NCI-H1694 (cell line): ENCODE results near the gene ITGA2.

ENCODE experiments used
- DNase-seq: peaks from one replicate; lab custom pipeline; 2025; lab: John Stamatoyannopoulos, UW

The ITGA2 gene

DNA sequence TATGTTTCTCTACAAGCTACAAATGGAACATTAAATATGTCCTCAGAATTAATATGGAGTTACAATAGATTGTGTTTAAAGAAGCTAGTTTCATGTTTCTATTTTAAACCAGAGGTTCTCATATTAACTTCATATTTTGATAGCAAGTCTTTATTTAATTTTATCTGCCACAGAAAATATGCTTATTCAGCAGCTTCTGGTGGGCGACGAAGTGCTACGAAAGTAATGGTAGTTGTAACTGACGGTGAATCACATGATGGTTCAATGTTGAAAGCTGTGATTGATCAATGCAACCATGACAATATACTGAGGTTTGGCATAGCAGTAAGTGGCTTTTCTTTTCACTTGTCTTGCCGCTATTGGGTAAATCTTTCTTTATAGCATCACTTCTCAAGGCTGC is 66.2 kb downstream of the ITGA2 start:
- DNase-seq, result no peak

DNA sequence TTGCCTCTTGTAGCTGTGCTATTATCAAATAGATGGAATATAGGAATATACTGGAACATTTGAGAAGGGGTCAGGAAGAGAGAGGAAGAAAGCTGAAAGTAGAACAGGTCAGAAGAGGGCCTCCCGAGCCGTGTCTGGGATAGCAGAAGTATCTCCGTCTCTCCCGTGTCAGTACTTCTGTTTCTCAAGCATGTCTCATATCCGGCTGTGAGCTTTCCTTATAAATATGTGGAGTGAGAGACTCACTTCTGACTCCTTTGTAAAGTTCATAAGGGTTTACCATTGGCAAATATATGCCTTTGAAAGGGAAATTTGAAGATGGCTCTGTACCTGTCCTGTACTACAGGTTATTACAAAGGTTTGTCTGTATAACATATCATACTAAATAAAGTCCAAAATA is 70.1 kb downstream of the ITGA2 start:
- DNase-seq, result no peak

DNA sequence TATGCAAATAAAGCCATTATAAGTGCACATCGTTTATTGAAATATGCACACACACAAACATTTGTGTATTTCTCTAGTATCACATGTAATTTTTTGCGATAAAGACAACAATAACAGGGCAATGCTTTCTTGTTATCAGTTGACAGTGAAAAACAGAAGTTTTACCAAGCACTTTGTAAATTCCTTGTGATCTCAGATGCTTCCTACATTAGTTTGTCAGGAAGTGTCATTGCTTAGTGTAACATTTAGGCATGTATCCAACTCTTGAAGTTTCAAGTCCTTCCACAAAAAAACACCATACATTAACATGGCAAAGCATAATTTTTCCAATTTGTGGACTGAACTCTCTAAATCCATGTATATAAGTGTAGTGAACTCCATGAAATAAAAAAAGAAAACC is 74.0 kb downstream of the ITGA2 start:
- DNase-seq, result no peak

DNA sequence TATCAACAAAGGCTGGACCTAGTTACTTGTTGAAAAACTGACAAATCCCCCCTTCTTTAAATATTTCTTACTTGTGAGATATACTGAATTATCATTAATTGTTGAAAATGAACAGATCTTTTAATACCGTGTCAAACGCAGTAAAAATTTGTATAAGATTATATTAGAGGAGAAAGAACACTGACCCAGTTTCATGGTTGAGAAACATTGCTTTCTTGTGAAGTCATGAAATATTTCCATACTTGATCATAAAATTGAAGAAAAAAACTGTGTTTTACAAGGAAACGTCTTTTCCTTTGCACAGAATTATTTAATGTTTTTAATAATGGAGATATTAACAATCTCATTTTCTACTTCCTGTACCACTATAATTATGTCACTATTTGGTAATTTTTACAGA is 74.6 kb downstream of the ITGA2 start:
- no peak for DNase-seq

DNA sequence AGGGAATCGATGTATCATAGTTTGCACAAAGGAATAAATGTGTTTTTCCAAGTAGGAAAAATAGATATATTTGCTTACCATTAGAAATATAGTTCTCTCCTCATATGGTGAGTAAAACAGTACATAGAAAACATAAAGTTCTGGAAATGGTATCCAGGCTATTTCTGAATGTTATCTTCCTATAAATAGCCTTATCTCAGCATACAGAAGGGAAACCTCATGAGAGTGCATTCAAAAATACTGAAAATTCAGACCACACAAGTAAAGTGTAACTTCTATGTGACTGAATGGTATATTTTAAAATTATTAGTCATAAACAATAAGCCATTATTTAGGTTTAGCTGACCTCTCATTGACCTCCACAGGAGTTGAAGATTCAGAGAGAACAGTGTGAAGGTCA is 76.9 kb downstream of the ITGA2 start:
- no peak for DNase-seq

DNA sequence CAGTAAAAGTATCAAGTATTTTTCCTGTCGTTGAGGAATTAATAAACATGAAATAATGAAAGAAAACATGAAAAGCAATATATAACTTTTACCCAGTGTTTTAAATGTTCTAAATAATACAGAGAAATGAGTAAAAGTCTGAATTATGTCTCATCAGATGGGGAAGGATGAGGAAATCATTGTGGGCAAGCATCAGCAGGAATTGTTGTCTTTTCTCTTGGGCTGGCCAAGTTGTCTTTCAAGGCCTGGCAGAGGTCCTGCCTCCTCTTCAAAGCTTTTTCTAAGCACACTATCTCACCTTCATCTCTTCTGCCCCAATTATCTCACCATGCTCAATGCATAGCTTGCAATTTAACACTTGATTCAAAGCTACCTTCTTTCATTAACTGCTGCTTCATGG is 78.5 kb downstream of the ITGA2 start:
- DNase-seq, result no peak

DNA sequence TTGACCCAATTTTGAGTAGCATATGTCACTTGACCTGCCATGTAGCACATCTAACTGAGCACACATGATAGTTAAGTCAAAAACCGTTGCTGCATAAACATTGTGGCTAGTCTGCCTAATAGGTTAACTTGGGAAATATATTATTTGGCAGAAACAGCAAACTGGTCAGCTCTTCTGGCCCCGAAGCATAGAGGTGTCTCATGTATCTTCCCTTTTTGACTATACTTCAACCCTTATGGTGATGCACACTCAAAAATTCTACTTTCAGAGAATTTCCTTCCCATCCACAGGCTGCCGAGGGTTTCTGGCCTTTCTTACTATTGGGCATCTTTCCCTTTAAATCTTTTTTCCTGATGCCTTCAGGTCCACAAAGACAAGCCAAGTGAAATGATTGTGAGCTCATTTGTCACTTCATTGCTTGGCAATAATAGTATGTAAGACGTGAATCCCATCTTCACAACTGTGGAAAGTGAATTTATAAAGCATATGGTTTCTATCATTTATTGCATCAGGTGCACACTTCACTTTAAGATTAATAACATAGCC is 79.2 kb downstream of the ITGA2 start:
- DNase-seq, result no peak

DNA sequence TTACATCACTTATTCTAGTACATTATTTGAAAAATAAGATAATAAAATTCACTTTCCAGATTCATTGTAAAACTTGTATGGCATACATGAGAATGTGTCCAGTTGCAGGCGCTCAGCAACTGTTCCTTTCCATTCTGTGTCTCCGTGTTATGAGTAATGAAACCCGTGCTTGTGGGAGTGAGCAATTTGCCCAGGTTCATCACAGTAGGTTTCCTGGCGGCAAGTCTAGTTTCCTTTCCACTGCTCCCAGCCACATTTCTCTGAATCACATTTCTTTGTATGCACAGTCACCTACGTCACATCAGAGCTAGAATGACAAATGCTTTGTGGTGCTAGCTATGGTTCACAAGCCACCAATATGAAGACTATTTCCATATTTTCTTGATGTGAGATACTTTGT is 80.5 kb downstream of the ITGA2 start:
- no peak for DNase-seq

DNA sequence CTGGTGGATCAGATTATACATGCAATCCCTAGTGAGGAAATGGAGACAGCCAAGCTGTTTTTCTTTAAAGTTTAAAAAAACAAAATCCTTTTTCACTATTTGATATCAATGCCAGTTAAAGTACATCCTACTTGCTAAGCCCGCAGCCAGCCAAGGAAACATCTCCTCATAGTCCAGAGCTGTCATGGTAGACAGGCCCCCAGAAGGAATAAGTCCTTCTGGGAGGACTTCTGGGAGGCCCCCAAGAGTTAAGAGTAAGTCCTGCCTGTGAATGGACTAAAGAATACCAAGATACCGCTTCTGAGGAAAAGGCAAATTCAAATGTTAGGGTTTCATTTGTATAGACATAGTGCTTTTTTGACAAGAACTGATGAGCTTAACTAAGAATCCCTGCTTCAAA is 82.1 kb downstream of the ITGA2 start:
- DNase-seq, result no peak

DNA sequence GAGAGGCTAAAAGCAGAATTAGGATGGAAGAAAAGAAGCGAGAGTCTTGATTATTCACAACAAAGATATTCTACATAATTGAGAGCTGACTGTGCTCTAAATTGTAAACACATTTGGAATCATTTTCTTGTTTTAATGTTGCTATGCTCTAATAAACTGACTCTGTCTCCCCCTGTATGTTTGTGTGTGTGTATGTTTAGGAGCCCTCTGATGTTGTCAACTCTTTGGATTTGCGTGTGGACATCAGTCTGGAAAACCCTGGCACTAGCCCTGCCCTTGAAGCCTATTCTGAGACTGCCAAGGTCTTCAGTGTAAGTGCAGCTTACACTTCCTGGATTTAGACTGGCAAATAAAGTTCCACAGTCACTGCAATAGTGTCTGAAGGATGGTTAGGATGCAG is 82.6 kb downstream of the ITGA2 start:
- no peak for DNase-seq

DNA sequence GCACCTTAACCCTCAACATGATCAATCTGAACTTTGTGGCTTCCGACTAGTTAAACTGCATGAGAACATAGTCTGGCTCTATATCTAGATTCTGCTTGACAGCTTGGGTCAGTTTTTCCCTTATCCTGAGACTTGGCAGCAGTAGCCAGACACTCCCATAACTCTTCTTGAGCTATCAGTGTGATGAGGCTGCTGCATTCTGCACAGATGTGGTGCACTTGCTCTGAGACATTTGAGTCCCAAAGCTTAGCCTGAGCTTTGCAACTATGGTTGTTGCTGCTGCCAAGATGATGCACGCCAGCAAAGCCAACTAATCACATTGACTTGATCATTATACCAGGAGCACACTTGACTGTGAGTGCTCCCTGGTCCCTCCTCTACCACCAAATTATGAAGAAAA is 84.2 kb downstream of the ITGA2 start:
- DNase-seq, result no peak

DNA sequence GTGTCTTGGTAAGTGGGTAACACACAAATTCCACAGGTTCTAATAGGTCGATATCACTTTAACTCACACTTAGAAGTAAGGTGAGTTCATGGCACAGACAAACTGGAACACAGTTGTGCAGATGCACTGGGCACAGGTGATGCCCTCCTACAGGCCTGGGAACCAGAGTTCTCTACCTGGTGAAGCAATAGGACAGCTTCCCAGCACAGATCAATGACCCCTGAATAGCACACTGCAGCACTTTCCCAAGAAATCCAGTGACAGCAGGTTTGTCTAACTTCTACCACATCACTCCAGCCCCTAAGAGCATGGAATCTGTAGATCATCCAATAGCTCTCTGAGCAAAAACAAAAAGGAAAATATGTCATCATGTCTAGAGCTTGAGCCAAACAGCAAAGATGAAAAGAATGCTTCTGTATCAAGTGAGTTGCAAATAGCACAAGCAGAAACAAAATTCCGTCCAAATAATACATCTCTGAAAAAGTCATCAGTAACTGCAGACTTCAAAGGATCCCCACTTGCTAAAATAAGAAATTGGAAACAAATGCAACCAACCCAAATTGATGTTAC is 86.9 kb downstream of the ITGA2 start:
- DNase-seq, result no peak

DNA sequence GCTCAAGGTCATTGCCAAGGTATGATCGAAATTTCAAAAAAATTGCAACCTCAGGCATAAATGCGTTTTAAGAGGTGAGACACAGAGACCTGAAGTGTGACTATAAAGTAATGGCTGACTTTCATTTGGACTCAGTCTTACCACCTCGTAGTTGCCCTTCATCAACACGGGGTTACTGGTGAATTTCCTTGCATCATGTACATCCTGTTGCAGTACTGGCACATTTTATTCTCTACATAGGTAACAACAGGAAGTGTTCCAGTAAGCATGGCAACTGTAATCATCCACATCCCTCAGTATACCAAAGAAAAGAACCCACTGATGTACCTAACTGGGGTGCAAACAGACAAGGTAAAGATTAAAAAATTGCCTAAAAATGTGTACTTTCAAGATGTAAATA is 91.1 kb downstream of the ITGA2 start:
- DNase-seq, result no peak

DNA sequence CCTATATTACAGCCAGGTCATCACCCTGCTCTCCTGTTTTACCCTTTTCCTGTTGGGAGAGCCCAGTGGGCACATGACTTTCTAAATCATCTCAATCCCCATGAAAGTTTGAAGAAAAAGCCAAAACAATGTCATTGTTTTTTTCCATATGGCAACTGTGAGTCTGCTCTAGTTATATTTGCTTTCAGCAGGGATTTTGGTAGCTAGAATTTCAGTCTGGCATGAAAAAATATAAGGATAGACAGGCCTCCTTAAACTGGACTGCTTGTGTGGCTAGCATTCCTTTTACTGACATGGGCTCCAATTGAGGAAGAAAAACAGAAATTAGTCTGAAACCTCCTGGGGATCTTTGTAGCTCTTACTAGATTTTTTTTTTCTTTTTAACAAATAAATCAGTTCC is 94.8 kb downstream of the ITGA2 start:
- no peak for DNase-seq

DNA sequence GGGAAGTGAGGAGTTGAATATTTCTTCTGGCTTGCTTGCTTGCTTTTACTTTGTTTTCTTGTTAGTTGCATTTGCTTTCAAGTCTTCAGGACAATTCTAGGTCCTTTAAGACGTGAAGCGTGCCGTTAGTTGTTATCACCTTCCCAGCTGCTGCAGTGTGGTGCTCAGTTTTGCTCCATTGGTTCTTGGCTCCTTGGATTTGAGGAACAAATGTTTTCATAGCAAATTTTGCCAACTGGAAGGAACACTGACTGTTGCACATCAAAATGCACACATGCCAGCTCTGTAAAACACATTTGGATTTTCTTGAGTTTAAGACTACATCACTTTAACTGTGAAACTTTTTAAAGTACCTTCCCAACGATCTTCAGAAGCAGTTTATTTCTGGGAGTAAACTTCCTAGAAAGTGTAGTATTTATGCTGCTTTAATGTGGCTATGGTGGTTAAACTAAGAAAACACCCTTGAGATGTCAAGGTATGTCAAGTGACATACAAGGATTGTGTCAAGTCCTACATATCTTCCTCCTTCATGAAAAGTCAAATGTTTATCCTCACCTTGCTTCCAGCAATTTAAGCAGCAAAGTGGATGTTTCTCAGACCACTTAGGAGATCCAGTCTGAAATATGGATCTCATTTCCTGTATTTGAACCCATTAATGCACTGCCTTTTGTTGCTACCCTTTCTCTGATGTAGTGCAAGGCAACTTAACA is 95.5 kb downstream of the ITGA2 start:
- DNase-seq, result no peak

DNA sequence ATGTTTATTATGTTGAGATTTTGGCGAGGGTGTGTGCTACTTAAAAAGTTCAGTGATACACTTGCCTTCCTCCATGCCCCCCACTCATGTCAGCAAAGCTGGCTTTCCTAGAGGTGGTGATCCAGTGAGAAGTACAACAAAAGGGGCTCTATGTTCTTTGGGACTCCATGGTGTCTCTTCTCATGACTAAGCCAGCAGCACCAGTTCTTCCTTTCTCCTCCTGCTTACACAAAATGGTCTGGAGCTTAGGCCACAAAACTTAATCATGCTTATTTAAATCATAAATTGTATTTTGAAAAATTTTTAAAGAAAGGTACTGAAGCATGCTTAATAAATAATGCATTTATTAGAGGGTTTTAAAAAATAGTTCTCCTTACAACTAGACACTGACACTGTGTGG is 98.0 kb downstream of the ITGA2 start:
- no peak for DNase-seq

DNA sequence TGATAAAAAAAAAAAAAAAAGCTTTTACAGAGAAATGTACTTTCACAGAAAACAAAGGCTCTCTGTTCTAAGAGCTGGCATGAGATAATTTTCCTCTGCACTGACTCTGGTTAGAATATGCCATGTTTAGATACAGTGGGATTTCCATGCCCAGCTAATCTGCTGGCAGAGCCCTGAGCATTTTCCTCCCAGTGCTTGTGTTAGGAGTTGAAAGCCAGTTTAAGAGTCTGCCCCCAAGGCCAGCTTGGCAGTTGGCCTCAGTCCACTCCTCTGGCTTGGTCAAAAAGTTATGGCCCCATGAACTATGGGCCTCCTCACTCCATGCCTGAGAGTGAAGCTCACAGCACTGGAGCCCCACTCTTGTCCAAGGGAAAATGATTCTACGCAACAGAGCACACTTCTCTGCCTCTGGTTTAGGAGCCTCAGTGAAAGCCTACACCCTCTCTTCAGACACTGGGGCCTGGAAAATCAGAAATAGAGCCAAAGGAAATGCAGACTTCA is 98.5 kb downstream of the ITGA2 start:
- DNase-seq, result no peak

DNA sequence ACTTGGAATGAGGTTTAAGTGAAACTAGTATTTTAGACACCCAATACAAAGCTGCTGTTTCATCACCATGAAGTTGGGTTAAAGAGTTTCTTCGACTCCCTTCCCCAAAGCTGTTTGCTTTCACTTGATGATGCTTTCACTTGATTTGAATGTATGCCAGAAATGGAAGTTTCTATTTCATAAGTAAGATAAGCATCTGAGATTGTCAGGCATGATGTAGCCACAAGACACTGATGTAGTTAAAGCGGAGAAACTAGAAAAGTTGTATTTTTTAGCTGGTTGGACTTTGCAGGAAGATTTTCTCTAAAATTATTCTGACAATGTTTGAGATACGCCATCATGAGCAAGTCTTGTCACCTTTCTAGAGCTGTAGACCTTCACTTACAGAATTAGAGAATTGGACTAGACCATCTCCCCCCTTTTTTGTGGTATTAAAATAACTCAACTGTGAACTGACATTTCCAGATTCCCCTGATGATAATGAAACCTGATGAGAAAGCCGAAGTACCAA is 100.4 kb downstream of the ITGA2 start:
- DNase-seq, result no peak

DNA sequence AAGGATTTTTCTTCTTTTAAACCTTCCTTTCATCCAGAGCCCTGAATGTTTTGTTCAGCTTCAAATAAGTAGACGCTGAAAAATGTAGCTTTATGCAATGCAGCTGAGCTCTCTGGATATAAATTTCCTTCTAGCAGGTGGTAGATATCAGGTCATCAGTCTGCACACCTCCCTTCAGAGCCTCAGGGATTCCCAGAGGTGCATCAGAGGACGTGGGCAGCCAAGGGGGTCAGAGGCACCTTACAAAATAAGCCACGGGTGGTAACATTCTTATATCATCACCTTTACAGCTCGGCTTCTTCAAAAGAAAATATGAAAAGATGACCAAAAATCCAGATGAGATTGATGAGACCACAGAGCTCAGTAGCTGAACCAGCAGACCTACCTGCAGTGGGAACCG is 101.1 kb downstream of the ITGA2 start:
- no peak for DNase-seq

DNA sequence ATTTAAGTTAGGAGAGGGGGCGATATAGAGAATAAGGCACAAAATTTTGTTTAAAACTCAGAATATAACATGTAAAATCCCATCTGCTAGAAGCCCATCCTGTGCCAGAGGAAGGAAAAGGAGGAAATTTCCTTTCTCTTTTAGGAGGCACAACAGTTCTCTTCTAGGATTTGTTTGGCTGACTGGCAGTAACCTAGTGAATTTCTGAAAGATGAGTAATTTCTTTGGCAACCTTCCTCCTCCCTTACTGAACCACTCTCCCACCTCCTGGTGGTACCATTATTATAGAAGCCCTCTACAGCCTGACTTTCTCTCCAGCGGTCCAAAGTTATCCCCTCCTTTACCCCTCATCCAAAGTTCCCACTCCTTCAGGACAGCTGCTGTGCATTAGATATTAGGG is 102.1 kb downstream of the ITGA2 start:
- no peak for DNase-seq

DNA sequence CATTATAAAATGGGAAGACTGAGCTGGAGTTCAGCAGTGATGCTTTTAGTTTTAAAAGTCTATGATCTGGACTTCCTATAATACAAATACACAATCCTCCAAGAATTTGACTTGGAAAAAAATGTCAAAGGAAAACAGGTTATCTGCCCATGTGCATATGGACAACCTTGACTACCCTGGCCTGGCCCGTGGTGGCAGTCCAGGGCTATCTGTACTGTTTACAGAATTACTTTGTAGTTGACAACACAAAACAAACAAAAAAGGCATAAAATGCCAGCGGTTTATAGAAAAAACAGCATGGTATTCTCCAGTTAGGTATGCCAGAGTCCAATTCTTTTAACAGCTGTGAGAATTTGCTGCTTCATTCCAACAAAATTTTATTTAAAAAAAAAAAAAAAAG is 103.1 kb downstream of the ITGA2 start:
- DNase-seq, result no peak

DNA sequence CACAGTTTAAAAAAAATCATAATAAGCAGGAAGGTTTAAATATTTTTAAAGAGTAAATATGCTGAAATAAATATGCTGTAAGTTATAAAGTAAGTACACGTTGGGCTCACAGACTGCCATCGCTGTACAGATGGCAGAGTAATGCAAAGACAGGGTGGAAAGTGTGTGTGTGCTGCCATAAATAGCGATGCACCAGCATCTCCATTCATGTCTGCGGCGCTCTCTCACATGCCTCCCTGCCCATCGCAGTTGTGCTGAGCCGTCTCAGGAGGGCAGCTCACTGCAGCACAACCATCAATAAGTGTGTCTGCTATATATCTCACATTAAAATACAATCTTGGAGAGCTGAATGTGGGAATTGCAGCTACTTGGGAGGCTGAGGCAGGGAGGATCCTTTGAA is 106.1 kb downstream of the ITGA2 start:
- no peak for DNase-seq

DNA sequence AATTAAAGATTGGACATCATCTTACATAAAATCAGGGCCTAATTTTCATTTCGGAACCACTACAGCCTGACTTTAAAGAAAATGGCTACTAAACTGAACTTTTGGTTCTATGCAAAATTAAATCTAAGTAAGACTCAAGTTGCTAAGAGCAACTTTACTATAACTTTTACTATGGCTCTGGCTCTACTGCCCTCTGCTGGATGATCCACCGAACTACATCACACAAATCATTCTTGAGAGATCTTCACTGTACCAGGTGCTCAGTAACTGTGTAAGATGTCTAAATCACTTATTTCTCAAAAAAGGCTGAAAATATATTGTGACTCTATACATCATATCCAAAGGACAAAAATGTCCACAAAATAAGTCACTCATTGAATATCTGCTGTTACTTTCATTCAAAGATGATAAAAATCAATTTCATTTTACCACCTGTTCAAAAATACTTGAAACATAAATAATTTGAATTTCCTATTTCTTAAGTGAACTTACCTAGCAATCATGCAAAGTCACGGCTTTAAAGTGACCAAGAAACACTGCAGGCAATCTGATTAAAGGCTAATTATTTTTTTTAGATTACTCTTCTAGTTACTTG is 106.9 kb downstream of the ITGA2 start:
- DNase-seq, result peak; percentile 44
